ENCODE measurements around the gene ZNF516. TPM values are rescaled to one million over a fixed set of nuclear protein-coding genes. Genes with fewer than 3 reads are reported as not detected.

ZNF516 gene
- total RNA-seq, 3 donors from 2014 or later (not counting 1 experiment from before 2014, with no cell fraction given) = 49.1 to 60.0 (median 52.4) TPM

- no peak for DNase-seq
- H3K4me1 ChIP-seq (ENCODE audit: control insufficient read depth, insufficient read depth, low read length) = peaks cover 11% of the 10 kb centered on the region
- 94% methylated on average over 43 of the region's 43 CpGs for WGBS (ENCODE audit: insufficient coverage)
- no peaks in the 10 kb centered on the region for H3K9me3 Mint-ChIP-seq
- H3K36me3 ChIP-seq (ENCODE audit: control insufficient read depth, insufficient read depth, low read length) = no peaks in the 10 kb centered on the region
- H3K4me3 Mint-ChIP-seq = no peak overlapping the region
- no peak overlapping the region for H3K4me3 ChIP-seq (ENCODE audit: low read length)
- H3K27me3 Mint-ChIP-seq (ENCODE audit: low read depth in 2 of 2) = no peaks in the 10 kb centered on the region
- peak overlapping the region; percentile 71 to 75 for H3K27ac Mint-ChIP-seq
- H3K27ac ChIP-seq (ENCODE audit: low read length) = no peak overlapping the region
- no peaks in the 10 kb centered on the region for H3K9me3 ChIP-seq (ENCODE audit: control insufficient read depth, insufficient read depth, low read length)
- intact Hi-C loops (cut with micrococcal nuclease) = no loop called here
- no peaks in the 10 kb centered on the region for H3K27me3 ChIP-seq (ENCODE audit: control insufficient read depth, insufficient read depth, low read length)
- no peaks in the 10 kb centered on the region for H3K36me3 Mint-ChIP-seq
- H3K4me1 Mint-ChIP-seq = peaks cover 45 to 69% of the 10 kb centered on the region in 2 donors
- ATAC-seq = no peak
- TF ChIP-seq CTCF (IDR thresholded peaks at IDR 0.05) = no peak
Observed at GRCh38 chr18:76402026-76402990, 92.7 kb downstream of the ZNF516 start.

DNA sequence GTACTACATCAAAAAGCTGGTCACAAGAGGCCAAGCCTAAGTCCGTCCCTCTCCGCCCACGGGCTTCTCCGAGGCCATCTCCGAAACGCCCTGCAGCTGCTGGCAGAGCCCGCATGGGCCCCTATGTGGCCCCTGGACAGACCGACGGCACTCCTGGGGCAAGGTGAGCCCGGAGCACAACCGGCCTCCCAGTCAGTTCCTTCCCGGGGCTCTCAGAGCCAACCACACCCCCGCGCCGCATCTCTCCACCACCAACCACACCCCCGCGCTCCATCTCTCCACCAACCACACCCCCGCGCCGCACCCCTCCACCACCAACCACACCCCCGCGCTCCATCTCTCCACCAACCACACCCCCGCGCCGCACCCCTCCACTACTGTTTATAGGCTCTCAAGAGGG is 93.5 kb downstream of the ZNF516 start:
- no peak for TF ChIP-seq CTCF (IDR thresholded peaks at IDR 0.05)
- no peak for DNase-seq

DNA sequence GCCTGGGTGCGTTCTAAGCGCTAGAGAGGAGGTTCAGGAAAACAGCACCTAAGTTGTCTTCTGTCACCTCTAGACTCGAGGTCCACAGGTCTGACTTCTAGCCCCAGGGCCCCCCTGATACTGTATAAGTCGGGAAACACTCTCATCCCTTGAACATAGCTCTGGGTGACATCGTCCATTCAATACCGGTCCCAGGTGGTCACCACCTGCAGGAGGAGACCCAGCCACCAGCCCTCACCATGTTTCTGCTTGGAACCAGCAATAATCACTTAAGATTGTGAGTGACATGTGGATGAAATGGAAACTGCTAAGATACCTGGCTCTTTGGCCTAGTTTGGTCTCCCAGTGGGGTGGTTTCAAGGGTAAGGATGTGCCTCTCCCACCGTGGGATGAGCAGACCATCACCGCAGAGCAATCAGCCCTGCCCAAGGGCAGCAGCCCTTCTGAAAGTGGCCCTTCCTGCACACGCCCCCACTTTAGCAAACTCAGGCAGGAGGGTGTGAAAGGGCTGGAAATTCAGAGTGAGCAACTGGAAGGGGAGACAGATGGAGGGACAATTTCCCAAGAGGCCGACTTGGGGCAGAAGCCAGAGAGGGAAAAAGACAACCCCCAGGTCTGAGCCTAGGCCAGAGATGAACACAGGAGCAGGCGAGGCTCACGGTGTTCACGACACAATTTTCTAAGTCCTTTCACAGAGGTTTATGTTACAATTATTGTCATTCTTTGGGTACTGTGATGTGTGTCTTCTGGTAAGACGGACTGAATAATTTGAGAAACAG is 95.2 kb downstream of the ZNF516 start:
- DNase-seq = no peak
- no peaks in the 10 kb centered on the region for H3K27me3 Mint-ChIP-seq (ENCODE audit: low read depth in 2 of 2)
- H3K4me1 Mint-ChIP-seq = peaks cover 31 to 57% of the 10 kb centered on the region in 2 donors
- no peaks in the 10 kb centered on the region for H3K36me3 Mint-ChIP-seq
- H3K27ac Mint-ChIP-seq = no peak overlapping the region
- intact Hi-C loops (cut with micrococcal nuclease) = loop anchor here (1.0 kb wide), 2 partner anchors 220 to 309 kb away; no protein-coding TSS in a partner anchor
- no peak for ATAC-seq
- H3K27ac ChIP-seq (ENCODE audit: low read length) = no peak overlapping the region
- H3K27me3 ChIP-seq (ENCODE audit: control insufficient read depth, insufficient read depth, low read length) = no peaks in the 10 kb centered on the region
- WGBS (ENCODE audit: insufficient coverage) = 93% methylated on average over 13 of the region's 14 CpGs
- no peaks in the 10 kb centered on the region for H3K9me3 ChIP-seq (ENCODE audit: control insufficient read depth, insufficient read depth, low read length)
- H3K4me3 ChIP-seq (ENCODE audit: low read length) = no peak overlapping the region
- no peak for TF ChIP-seq CTCF (IDR thresholded peaks at IDR 0.05)
- H3K36me3 ChIP-seq (ENCODE audit: control insufficient read depth, insufficient read depth, low read length) = no peaks in the 10 kb centered on the region
- peaks cover 11% of the 10 kb centered on the region for H3K4me1 ChIP-seq (ENCODE audit: control insufficient read depth, insufficient read depth, low read length)
- no peak overlapping the region for H3K4me3 Mint-ChIP-seq
- no peaks in the 10 kb centered on the region for H3K9me3 Mint-ChIP-seq

More for the DNA sequence above, 93.5 kb downstream of the ZNF516 start:
- Mint-ChIP-seq H3K36me3 (no peaks in the 10 kb centered on the region), H3K9me3 (no peaks in the 10 kb centered on the region), H3K27me3 (ENCODE audit: low read depth in 2 of 2) (no peaks in the 10 kb centered on the region), H3K4me3 (no peak overlapping the region), H3K27ac (peak overlapping the region; percentile 71 to 75), H3K4me1 (peaks cover 42 to 63% of the 10 kb centered on the region in 2 donors)
- Histone ChIP-seq H3K9me3 (ENCODE audit: control insufficient read depth, insufficient read depth, low read length) (no peaks in the 10 kb centered on the region), H3K27ac (ENCODE audit: low read length) (no peak overlapping the region), H3K4me1 (ENCODE audit: control insufficient read depth, insufficient read depth, low read length) (peaks cover 11% of the 10 kb centered on the region), H3K27me3 (ENCODE audit: control insufficient read depth, insufficient read depth, low read length) (no peaks in the 10 kb centered on the region), H3K4me3 (ENCODE audit: low read length) (no peak overlapping the region), H3K36me3 (ENCODE audit: control insufficient read depth, insufficient read depth, low read length) (no peaks in the 10 kb centered on the region)
- intact Hi-C loops (cut with micrococcal nuclease) = no loop called here
- WGBS (ENCODE audit: insufficient coverage) = 67% methylated on average over 25 of the region's 25 CpGs
- ATAC-seq = peak; percentile 25 to 33 (median 30)
